Left lung (tissue), 10 donors: Measurements from ENCODE around the gene ADO. TPM values are rescaled to one million over a fixed set of nuclear protein-coding genes. Genes with fewer than 3 reads are reported as not detected.

ENCODE experiments used
- ATAC-seq: fragments of 200-7000 bp; cut with Tn5 transposase; one replicate; pipeline ENCODE4 v1.9.1; 2020; ENCODE audit warnings: moderate library complexity
- DNase-seq, 4 donors: peaks; one replicate each; pipeline ENCODE4 v3.0.0-alpha.2; 2013 to 2020
- H3K27ac ChIP-seq, 2 donors: fragments of 200-600 bp; sonication (generic) in 1 of 2; one replicate each; pipeline versions ENCODE4 v1.5.0 to v1.8.0; 2020 to 2021
- H3K27me3 ChIP-seq, 2 donors: fragments of 200-600 bp; sonication (generic) in 1 of 2; one replicate each; pipeline versions ENCODE4 v1.5.0 to v1.8.0; 2020 to 2021
- H3K36me3 ChIP-seq, 2 donors: fragments of 200-600 bp; sonication (generic) in 1 of 2; one replicate each; pipeline versions ENCODE4 v1.5.0 to v1.8.0; 2020 to 2021
- H3K4me1 ChIP-seq, 2 donors: fragments of 200-600 bp; one replicate each; pipeline ENCODE4 v1.8.0; 2021
- H3K4me3 ChIP-seq, 2 donors: fragments of 200-600 bp; sonication (generic) in 1 of 2; one replicate each; pipeline versions ENCODE4 v1.5.0 to v1.8.0; 2020 to 2021; ENCODE audit warnings: mild to moderate bottlenecking in 1 of 2
- H3K9me3 ChIP-seq, 2 donors: fragments of 200-600 bp; sonication (generic) in 1 of 2; one replicate each; pipeline versions ENCODE4 v1.5.0 to v1.8.0; 2020 to 2021
- intact Hi-C, 2 donors: fragments of 100-400 bp; cut with DNase I; formaldehyde crosslinking; loops; one replicate each; pipeline versions ENCODE4 v1.11.2 to v1.14.2; 2022
- polyA plus RNA-seq, 6 donors: library from polyadenylated mRNA; unstranded; fragments of 120-200 nt; gene quantifications; one replicate each; pipeline ENCODE4 v1.2.1, GENCODE V29; 2013; ENCODE audit not compliant: insufficient read length in 6 of 6
- total RNA-seq, 2 donors: library from RNA; stranded (reverse); fragmentation: NEBNext Ultra II Directional; extraction: Animal tissue kit (Norgen Biotek cat#: 25700); gene quantifications; one replicate each; pipeline ENCODE4 v1.2.1, GENCODE V29; 2021
- TF ChIP-seq, protein P1 (sequence below), 2 donors: fragments of 200-600 bp; sonication (generic) in 1 of 2; IDR thresholded peaks; one replicate each; pipeline versions ENCODE4 v1.5.0 to v1.8.0; 2021; ENCODE audit warnings: antibody characterized with exemption in 2 of 2
- donor health status: DM: no; HTN: yes; CAD: no.
- donor health status: DM: no; HTN: no; CAD: no.

Gene ADO
- total and polyA plus RNA-seq, 8 donors: 17.0 to 24.1 (median 20.0) TPM

DNA sequence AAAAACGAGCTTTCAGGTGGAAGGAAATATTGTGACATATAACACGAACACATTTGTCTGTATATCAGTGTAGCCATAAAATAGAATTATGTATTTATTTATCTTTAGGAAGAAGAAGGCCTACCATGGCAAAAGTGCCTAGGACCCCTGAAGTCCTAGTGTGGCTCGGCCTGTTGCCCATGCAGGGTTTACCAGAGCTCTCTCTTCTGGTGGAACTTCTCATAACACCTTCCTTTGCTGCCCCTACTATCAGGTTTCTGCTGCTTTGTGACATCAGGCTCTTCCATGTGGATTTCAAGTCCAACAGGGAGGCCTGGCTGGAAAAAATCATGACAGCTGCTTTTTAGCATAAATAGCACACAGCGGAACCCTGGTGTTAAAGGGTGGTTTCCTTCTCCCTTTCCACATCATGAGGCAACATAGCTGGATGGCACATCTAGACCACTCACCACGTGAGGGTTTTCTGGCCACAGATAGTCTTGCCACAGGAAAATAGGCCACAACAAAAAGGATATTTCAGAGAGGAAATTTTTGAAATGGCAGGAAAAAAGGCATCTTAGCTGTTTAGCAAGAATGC is 44.8 kb upstream of the ADO start:
- H3K9me3 ChIP-seq: no peaks in the 10 kb centered on the region
- H3K27ac ChIP-seq: peak overlapping the region in 1 of 2 donors; percentile 74
- TF ChIP-seq, protein P1, sequence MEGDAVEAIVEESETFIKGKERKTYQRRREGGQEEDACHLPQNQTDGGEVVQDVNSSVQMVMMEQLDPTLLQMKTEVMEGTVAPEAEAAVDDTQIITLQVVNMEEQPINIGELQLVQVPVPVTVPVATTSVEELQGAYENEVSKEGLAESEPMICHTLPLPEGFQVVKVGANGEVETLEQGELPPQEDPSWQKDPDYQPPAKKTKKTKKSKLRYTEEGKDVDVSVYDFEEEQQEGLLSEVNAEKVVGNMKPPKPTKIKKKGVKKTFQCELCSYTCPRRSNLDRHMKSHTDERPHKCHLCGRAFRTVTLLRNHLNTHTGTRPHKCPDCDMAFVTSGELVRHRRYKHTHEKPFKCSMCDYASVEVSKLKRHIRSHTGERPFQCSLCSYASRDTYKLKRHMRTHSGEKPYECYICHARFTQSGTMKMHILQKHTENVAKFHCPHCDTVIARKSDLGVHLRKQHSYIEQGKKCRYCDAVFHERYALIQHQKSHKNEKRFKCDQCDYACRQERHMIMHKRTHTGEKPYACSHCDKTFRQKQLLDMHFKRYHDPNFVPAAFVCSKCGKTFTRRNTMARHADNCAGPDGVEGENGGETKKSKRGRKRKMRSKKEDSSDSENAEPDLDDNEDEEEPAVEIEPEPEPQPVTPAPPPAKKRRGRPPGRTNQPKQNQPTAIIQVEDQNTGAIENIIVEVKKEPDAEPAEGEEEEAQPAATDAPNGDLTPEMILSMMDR (IDR thresholded peaks at IDR 0.05): no peak
- no peaks in the 10 kb centered on the region for H3K27me3 ChIP-seq
- H3K4me1 ChIP-seq: peaks cover 0 to 23% of the 10 kb centered on the region in 2 donors
- ATAC-seq: peak; percentile 54
- no peak for DNase-seq
- intact Hi-C loops: no loop called here
- no peak overlapping the region for H3K4me3 ChIP-seq
- H3K36me3 ChIP-seq: no peaks in the 10 kb centered on the region

DNA sequence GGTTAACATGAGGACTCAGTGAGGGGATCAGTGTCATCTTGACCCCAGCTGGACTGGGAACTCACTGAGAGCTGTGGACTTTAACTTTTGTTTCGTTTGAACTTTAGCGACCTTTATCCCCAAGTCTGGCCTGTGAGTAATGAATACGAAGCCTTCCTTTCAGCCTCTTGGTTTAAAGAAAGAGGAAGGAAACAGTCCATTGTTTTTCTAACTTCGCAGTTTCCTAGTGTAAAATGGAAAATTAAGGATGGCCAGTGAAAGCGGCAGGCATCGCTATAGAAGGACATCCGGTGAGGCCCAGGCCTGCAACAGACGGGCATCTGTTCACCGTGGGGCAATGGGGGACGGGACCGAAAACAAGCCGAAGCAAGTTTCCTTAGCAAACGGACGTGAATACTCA is 44.1 kb upstream of the ADO start:
- Histone ChIP-seq H3K27me3 (no peaks in the 10 kb centered on the region), H3K27ac (peak overlapping the region in 1 of 2 donors; percentile 74), H3K4me1 (peaks cover 0 to 23% of the 10 kb centered on the region in 2 donors), H3K36me3 (no peaks in the 10 kb centered on the region), H3K9me3 (no peaks in the 10 kb centered on the region), H3K4me3 (no peak overlapping the region)
- peak; percentile 66 for ATAC-seq
- intact Hi-C loops: no loop called here
- DNase-seq: no peak
- TF ChIP-seq, protein P1 (IDR thresholded peaks at IDR 0.05): no peak

DNA sequence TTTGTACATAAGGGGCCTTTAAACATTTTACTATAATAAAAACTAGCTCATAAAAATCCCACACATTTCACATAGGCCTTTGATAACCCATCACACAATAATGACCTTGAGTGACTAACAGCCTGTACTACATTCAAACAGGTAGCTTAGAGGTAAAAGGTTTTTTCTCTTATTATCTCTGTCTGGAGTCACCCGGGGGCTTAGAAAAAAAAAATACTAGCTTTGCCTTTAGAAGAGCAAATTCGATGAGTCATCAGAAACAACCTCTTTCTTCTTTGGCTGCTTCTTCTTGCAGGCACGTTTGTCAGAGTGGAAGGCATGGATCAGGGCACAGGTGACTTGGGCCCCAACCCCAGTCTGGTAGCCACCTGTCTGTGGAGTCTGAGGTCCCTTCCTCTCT is 43.4 kb upstream of the ADO start:
- H3K9me3 ChIP-seq: no peaks in the 10 kb centered on the region
- TF ChIP-seq, protein P1 (IDR thresholded peaks at IDR 0.05): no peak
- H3K36me3 ChIP-seq: no peaks in the 10 kb centered on the region
- peaks cover 0 to 23% of the 10 kb centered on the region in 2 donors for H3K4me1 ChIP-seq
- no peak for DNase-seq
- H3K4me3 ChIP-seq: no peak overlapping the region
- H3K27ac ChIP-seq: no peak overlapping the region
- no peaks in the 10 kb centered on the region for H3K27me3 ChIP-seq
- intact Hi-C loops: no loop called here
- ATAC-seq: no peak

DNA sequence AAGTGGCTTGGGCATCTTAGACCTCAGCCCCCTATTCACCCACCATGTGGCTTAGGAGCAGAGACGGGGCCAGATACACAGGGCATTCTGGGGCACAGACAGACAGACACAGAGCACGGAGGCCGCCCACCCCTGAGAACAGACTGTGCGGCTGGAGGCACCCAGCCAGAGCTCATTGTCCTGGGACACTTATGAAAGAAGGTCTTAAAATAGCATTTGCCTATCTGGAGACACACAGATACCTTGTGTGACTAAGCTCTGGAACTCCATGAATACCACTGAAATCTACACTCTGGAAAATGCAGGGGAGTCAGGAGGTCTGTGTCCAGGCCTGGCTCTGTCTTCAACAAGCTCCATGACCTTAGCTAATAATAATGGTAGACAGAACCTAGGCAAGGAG is 41.4 kb upstream of the ADO start:
- Histone ChIP-seq H3K27ac (no peak overlapping the region), H3K4me3 (no peak overlapping the region), H3K27me3 (no peaks in the 10 kb centered on the region), H3K9me3 (no peaks in the 10 kb centered on the region), H3K36me3 (no peaks in the 10 kb centered on the region), H3K4me1 (peaks cover 0 to 23% of the 10 kb centered on the region in 2 donors)
- TF ChIP-seq, protein P1 (IDR thresholded peaks at IDR 0.05): no peak
- intact Hi-C loops: no loop called here
- no peak for ATAC-seq
- DNase-seq: no peak

DNA sequence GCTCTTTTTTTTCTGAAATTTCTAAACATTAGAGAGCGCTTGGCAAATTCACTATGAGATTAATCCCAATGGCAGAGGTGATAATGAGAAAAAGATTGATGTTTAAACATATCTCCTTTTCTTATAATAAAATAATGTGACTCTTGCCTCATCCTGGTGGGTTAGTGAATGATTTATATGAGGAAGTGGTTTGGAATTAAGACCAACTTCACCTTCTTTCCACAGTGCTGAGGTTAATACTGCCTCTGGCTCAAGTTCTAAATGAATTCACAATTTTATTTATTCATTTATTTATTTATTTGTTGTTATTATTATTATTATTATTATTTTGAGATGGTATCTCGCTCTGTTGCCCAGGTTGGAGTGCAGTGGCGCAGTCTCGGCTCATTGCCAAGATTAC is 40.5 kb upstream of the ADO start:
- ATAC-seq: no peak

More for the DNA sequence above, 40.5 kb upstream of the ADO start:
- Histone ChIP-seq H3K4me1 (peaks cover 0 to 23% of the 10 kb centered on the region in 2 donors), H3K9me3 (no peaks in the 10 kb centered on the region), H3K27me3 (no peaks in the 10 kb centered on the region), H3K36me3 (no peaks in the 10 kb centered on the region), H3K27ac (no peak overlapping the region), H3K4me3 (no peak overlapping the region)
- DNase-seq: no peak
- intact Hi-C loops: no loop called here
- TF ChIP-seq, protein P1 (IDR thresholded peaks at IDR 0.05): no peak
